ENCODE data around the gene TDRD9.

TDRD9 gene

DNA sequence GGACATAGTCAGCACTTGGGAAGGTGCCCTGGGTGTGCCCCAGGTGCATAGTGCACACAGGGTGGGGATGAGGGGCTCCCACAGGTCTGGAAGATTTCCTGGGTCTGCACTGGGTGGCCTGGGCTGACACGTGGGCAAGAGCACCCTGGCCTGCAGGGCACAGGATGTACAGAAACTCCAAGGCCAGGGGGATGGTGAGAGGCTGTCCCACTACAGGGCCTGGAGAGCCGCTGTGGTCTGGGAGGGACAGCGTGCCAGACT is 45.1 kb upstream of the TDRD9 start:
- no peak for DNase-seq
- no peak overlapping the region for H3K4me3 ChIP-seq (ENCODE audit: low read length)

GRCh38 chr14:103884854-103885253 is 43.4 kb upstream of the TDRD9 start:
- Histone ChIP-seq H3K4me3 (ENCODE audit: low read length) (no peak overlapping the region), H3K4me2 (ENCODE audit: low read depth, low read length) (no peak overlapping the region), H3K36me3 (replicated peaks; ENCODE audit: insufficient read depth, low read length) (no peaks in the 10 kb centered on the region), H3K4me1 (ENCODE audit: low read length) (no peaks in the 10 kb centered on the region), H3K9ac (ENCODE audit: low read length) (no peak overlapping the region), H2AFZ (ENCODE audit: low read length) (no peak overlapping the region), H3K27ac (ENCODE audit: low read length) (no peak overlapping the region), H3K27me3 (replicated peaks; ENCODE audit: insufficient read depth, low read length) (peaks cover 11% of the 10 kb centered on the region; the same call in 1 of the 2 replicates), H3F3A (ENCODE audit: insufficient read depth, low read length) (no peaks in the 10 kb centered on the region), H3K79me2 (ENCODE audit: low read length) (no peaks in the 10 kb centered on the region), H4K20me1 (ENCODE audit: insufficient read depth, low read length) (no peaks in the 10 kb centered on the region), H3K9me3 (replicated peaks; ENCODE audit: insufficient read depth, low read length) (no peaks in the 10 kb centered on the region), H3K9me2 (replicated peaks; ENCODE audit: insufficient read depth, low read length) (no peaks in the 10 kb centered on the region)
- no peak for TF ChIP-seq EZH2 (optimal IDR thresholded peaks at IDR 0.05; ENCODE audit: low read depth, low read length)
- TF ChIP-seq EZH2phosphoT487 (IDR thresholded peaks at IDR 0.05; ENCODE audit: low read length) = no peak
- TF ChIP-seq, protein P1, sequence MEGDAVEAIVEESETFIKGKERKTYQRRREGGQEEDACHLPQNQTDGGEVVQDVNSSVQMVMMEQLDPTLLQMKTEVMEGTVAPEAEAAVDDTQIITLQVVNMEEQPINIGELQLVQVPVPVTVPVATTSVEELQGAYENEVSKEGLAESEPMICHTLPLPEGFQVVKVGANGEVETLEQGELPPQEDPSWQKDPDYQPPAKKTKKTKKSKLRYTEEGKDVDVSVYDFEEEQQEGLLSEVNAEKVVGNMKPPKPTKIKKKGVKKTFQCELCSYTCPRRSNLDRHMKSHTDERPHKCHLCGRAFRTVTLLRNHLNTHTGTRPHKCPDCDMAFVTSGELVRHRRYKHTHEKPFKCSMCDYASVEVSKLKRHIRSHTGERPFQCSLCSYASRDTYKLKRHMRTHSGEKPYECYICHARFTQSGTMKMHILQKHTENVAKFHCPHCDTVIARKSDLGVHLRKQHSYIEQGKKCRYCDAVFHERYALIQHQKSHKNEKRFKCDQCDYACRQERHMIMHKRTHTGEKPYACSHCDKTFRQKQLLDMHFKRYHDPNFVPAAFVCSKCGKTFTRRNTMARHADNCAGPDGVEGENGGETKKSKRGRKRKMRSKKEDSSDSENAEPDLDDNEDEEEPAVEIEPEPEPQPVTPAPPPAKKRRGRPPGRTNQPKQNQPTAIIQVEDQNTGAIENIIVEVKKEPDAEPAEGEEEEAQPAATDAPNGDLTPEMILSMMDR (IDR thresholded peaks at IDR 0.05; ENCODE audit: low read length) = no peak
- DNase-seq = no peak

More for the DNA sequence above, 45.1 kb upstream of the TDRD9 start:
- Histone ChIP-seq H3K27ac (ENCODE audit: low read length) (no peak overlapping the region), H3F3A (ENCODE audit: insufficient read depth, low read length) (no peaks in the 10 kb centered on the region), H3K79me2 (ENCODE audit: low read length) (no peaks in the 10 kb centered on the region), H2AFZ (ENCODE audit: low read length) (no peak overlapping the region), H3K4me1 (ENCODE audit: low read length) (no peaks in the 10 kb centered on the region), H3K4me2 (ENCODE audit: low read depth, low read length) (no peak overlapping the region), H3K9me2 (replicated peaks; ENCODE audit: insufficient read depth, low read length) (no peaks in the 10 kb centered on the region), H3K36me3 (replicated peaks; ENCODE audit: insufficient read depth, low read length) (no peaks in the 10 kb centered on the region), H3K9ac (ENCODE audit: low read length) (no peak overlapping the region), H3K9me3 (replicated peaks; ENCODE audit: insufficient read depth, low read length) (no peaks in the 10 kb centered on the region), H3K27me3 (replicated peaks; ENCODE audit: insufficient read depth, low read length) (peaks cover 13% of the 10 kb centered on the region; the same call in 1 of the 2 replicates), H4K20me1 (ENCODE audit: insufficient read depth, low read length) (no peaks in the 10 kb centered on the region)
- TF ChIP-seq EZH2phosphoT487 (IDR thresholded peaks at IDR 0.05; ENCODE audit: low read length) = no peak
- TF ChIP-seq, protein P1 (IDR thresholded peaks at IDR 0.05; ENCODE audit: low read length) = no peak
- TF ChIP-seq EZH2 (optimal IDR thresholded peaks at IDR 0.05; ENCODE audit: low read depth, low read length) = no peak

GRCh38 chr14:103885509-103885932 is 42.7 kb upstream of the TDRD9 start:
- H3K27ac ChIP-seq (ENCODE audit: low read length) = no peak overlapping the region
- DNase-seq = no peak
- no peaks in the 10 kb centered on the region for H3K79me2 ChIP-seq (ENCODE audit: low read length)
- no peaks in the 10 kb centered on the region for H3K9me2 ChIP-seq (replicated peaks; ENCODE audit: insufficient read depth, low read length)
- H3K4me3 ChIP-seq (ENCODE audit: low read length) = no peak overlapping the region
- H4K20me1 ChIP-seq (ENCODE audit: insufficient read depth, low read length) = no peaks in the 10 kb centered on the region
- no peaks in the 10 kb centered on the region for H3K36me3 ChIP-seq (replicated peaks; ENCODE audit: insufficient read depth, low read length)
- H3K4me1 ChIP-seq (ENCODE audit: low read length) = no peaks in the 10 kb centered on the region
- no peak overlapping the region for H3K9ac ChIP-seq (ENCODE audit: low read length)
- H3K4me2 ChIP-seq (ENCODE audit: low read depth, low read length) = no peak overlapping the region
- H3K9me3 ChIP-seq (replicated peaks; ENCODE audit: insufficient read depth, low read length) = no peaks in the 10 kb centered on the region
- TF ChIP-seq EZH2 (optimal IDR thresholded peaks at IDR 0.05; ENCODE audit: low read depth, low read length) (no peak), EZH2phosphoT487 (IDR thresholded peaks at IDR 0.05; ENCODE audit: low read length) (no peak)
- TF ChIP-seq, protein P1 (IDR thresholded peaks at IDR 0.05; ENCODE audit: low read length) = no peak
- H2AFZ ChIP-seq (ENCODE audit: low read length) = no peak overlapping the region
- H3F3A ChIP-seq (ENCODE audit: insufficient read depth, low read length) = no peaks in the 10 kb centered on the region
- H3K27me3 ChIP-seq (replicated peaks; ENCODE audit: insufficient read depth, low read length) = peaks cover 4% of the 10 kb centered on the region; the same call in 1 of the 2 replicates

Data from MM.1S (cell line).